ENCODE results near the gene VAT1. TPM values are rescaled to one million over a fixed set of nuclear protein-coding genes. Genes with fewer than 3 reads are reported as not detected.

VAT1 gene
- total and polyA plus RNA-seq, 2 experiments from 2014 or later = 223 to 238 TPM

DNA sequence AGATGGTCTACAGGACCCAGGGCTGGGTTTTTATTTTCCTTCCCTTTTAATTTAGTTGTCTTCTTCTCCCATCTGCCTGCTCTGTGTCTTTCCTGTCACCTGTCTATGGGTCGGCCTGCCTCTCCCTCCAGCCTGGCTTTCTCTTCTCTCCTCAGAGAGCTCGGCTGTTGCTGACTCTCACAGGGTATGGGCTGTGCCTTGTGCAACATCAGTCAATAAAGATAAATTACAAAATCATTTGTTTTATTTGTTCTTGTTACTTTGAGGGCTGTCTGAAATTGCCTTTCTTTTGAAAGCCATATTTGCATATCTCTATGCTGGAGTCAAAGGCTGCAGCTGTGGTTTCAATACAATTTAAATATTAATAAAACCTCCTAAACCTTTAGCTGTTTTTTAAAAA is 18.5 kb upstream of the VAT1 start:
- Histone ChIP-seq H3K9ac (no peak overlapping the region), H3K36me3 (ENCODE audit: low read depth) (no peaks in the 10 kb centered on the region)

DNA sequence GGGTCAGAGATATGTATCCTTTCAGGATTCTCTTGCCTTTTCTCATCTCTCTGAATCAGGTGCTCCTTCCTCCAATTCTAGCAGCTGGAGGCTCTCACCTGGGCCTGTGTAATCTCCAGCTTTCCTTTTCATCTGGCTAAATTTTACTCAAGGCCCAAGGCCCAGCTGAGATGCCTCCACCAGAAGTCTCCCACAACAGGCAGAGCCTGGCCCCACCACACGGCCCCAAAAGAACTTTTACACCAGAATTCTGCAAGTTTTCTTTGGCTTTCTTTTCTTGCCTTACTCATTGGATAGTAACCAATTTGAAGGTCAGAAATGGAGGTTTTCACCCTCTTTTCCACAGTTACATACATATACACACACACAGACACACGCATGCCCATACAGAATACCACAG is 17.5 kb upstream of the VAT1 start:
- no peaks in the 10 kb centered on the region for H3K27me3 ChIP-seq (replicated peaks; ENCODE audit: insufficient read depth)
- no peak for DNase-seq
- H3K4me1 ChIP-seq (ENCODE audit: insufficient read depth) = 0 out of 2 replicates have a peak, but pooled peaks cover 3% of the 10 kb centered on the region
- no peaks in the 10 kb centered on the region for H3K79me2 ChIP-seq (ENCODE audit: insufficient read depth)
- H2AFZ ChIP-seq = no peak overlapping the region
- WGBS, 2 experiments (ENCODE audit: low coverage in 1 of 2, low lambda C conversion rate in 2 of 2, missing lambda C conversion rate in 2 of 2) = 92 to 100% methylated on average over 2 of the region's 2 CpGs
- H3K4me2 ChIP-seq (ENCODE audit: unreplicated experiment) = no peak overlapping the region
- H4K20me1 ChIP-seq (ENCODE audit: insufficient read depth) = no peaks in the 10 kb centered on the region
- H3F3A ChIP-seq (ENCODE audit: insufficient read depth) = no peaks in the 10 kb centered on the region
- H3K9me2 ChIP-seq (ENCODE audit: insufficient read depth) = no peaks in the 10 kb centered on the region
- no peak overlapping the region for H3K9ac ChIP-seq
- TF ChIP-seq EZH2phosphoT487 (IDR thresholded peaks at IDR 0.05; ENCODE audit: insufficient read depth, low read depth) (no peak), EZH2 (IDR thresholded peaks at IDR 0.05; ENCODE audit: insufficient read depth, poor library complexity, severe bottlenecking) (no peak)
- H3K36me3 ChIP-seq (ENCODE audit: low read depth) = no peaks in the 10 kb centered on the region
- no peak overlapping the region for H3K27ac ChIP-seq
- in situ Hi-C loops (cut with MboI) = loop anchor here (25.0 kb wide), 1 partner anchor 273 kb away; no protein-coding TSS in a partner anchor
- no peak overlapping the region for H3K4me3 ChIP-seq
- H3K9me3 ChIP-seq (ENCODE audit: low read depth) = no peaks in the 10 kb centered on the region

More for the DNA sequence above, 18.5 kb upstream of the VAT1 start:
- Histone ChIP-seq H3K4me1 (ENCODE audit: insufficient read depth) (0 out of 2 replicates have a peak, but pooled peaks cover 3% of the 10 kb centered on the region), H3K9me2 (ENCODE audit: insufficient read depth) (no peaks in the 10 kb centered on the region), H3K9me3 (ENCODE audit: low read depth) (no peaks in the 10 kb centered on the region), H2AFZ (no peak overlapping the region), H3K4me3 (no peak overlapping the region), H3K79me2 (ENCODE audit: insufficient read depth) (no peaks in the 10 kb centered on the region), H4K20me1 (ENCODE audit: insufficient read depth) (no peaks in the 10 kb centered on the region), H3K27ac (no peak overlapping the region), H3K4me2 (ENCODE audit: unreplicated experiment) (no peak overlapping the region), H3K27me3 (replicated peaks; ENCODE audit: insufficient read depth) (no peaks in the 10 kb centered on the region), H3F3A (ENCODE audit: insufficient read depth) (no peaks in the 10 kb centered on the region)
- DNase-seq = no peak
- TF ChIP-seq EZH2 (IDR thresholded peaks at IDR 0.05; ENCODE audit: insufficient read depth, poor library complexity, severe bottlenecking) (no peak), EZH2phosphoT487 (IDR thresholded peaks at IDR 0.05; ENCODE audit: insufficient read depth, low read depth) (no peak)
- WGBS, 2 experiments (ENCODE audit: low coverage in 1 of 2, low lambda C conversion rate in 2 of 2, missing lambda C conversion rate in 2 of 2) = 88 to 90% methylated on average over 2 of the region's 2 CpGs
- in situ Hi-C loops (cut with MboI) = loop anchor here (25.0 kb wide), 1 partner anchor 272 kb away; no protein-coding TSS in a partner anchor

DNA sequence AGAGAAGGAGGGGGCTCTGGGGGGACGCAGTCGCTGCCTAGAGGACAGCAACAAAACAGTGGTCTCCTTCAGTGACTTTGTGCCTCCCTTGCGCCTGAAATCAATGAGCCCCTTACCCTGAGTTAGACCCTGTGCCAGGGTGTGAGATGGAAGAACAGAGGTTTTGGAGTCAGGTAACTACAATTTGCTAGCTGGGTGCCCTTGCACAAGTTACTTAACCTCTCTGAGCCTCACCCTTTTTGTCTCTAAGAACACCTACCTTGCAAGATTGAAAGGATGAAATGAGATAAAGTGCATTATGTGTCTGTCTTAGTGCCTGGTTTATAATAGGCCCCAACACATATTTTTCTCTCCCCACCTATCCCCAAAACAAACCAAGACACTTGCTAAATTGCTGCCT is 12.7 kb upstream of the VAT1 start:
- in situ Hi-C loops (cut with MboI) = loop anchor here (25.0 kb wide), 1 partner anchor 277 kb away; no protein-coding TSS in a partner anchor
- Histone ChIP-seq H3K27ac (no peak overlapping the region), H3K9me2 (ENCODE audit: insufficient read depth) (no peaks in the 10 kb centered on the region), H3K9me3 (ENCODE audit: low read depth) (no peaks in the 10 kb centered on the region), H3K79me2 (ENCODE audit: insufficient read depth) (no peaks in the 10 kb centered on the region), H3K36me3 (ENCODE audit: low read depth) (no peaks in the 10 kb centered on the region), H3K4me1 (ENCODE audit: insufficient read depth) (no peaks in the 10 kb centered on the region), H4K20me1 (ENCODE audit: insufficient read depth) (no peaks in the 10 kb centered on the region), H2AFZ (no peak overlapping the region), H3K9ac (no peak overlapping the region), H3K27me3 (replicated peaks; ENCODE audit: insufficient read depth) (no peaks in the 10 kb centered on the region), H3K4me3 (no peak overlapping the region), H3F3A (ENCODE audit: insufficient read depth) (no peaks in the 10 kb centered on the region), H3K4me2 (ENCODE audit: unreplicated experiment) (no peak overlapping the region)
- WGBS, 2 experiments (ENCODE audit: low coverage in 1 of 2, low lambda C conversion rate in 2 of 2, missing lambda C conversion rate in 2 of 2) = 86 to 91% methylated on average over 3 of the region's 3 CpGs
- TF ChIP-seq EZH2phosphoT487 (IDR thresholded peaks at IDR 0.05; ENCODE audit: insufficient read depth, low read depth) = no peak
- TF ChIP-seq EZH2 (IDR thresholded peaks at IDR 0.05; ENCODE audit: insufficient read depth, poor library complexity, severe bottlenecking) = no peak
- no peak for DNase-seq

DNA sequence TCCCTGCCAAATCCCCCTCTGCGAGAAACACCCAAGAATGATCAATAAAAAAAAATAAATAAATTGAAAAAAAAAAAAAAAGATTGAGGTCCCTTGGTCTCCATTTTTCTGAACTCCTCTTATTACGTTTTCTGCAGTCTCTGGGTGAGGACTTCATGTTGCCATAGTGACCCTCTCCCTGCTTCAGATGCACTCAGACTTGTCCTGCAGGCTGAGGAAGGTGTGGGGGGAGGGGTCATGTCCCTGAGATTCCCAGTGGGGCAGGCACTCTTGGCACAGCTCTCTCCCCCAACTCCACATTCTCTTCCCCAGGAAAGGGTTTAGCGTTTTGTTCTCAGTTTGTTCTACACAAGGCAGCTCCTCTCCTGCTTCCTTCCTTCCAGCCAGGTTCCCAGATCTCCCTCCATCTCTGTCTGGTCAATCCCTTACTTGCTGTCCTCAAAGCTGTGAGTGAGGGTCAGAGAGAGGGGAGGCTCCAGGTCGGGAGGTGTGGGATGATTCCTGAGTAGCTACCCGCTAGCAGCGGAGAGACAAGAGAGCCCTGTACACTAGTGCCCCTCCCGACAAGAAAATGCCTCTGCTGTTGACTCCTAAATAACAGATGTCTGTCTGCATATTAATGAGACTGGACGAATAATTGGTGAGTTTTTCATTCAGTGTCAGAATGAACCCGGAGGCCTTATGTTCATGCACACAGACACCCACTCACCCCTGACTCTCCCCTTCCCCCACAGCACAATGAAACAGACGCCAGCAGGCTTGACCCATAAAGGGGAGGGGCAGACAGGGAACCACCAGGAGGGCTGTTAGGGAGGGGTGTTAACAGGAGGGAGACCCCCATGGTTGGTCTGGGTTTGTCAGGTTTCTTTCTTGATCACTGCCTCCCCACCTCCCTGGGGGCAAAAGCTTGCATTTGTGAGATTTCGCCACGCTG is 12.0 kb upstream of the VAT1 start:
- no peak for DNase-seq
- in situ Hi-C loops (cut with MboI) = loop anchor here (25.0 kb wide), 1 partner anchor 278 kb away; no protein-coding TSS in a partner anchor

More for the DNA sequence above, 12.0 kb upstream of the VAT1 start:
- WGBS, 2 experiments (ENCODE audit: low coverage in 1 of 2, low lambda C conversion rate in 2 of 2, missing lambda C conversion rate in 2 of 2) = 43 to 49% methylated on average over 12 of the region's 12 CpGs
- Histone ChIP-seq H3K36me3 (ENCODE audit: low read depth) (no peaks in the 10 kb centered on the region), H3K27ac (no peak overlapping the region), H3K4me3 (no peak overlapping the region), H3K4me2 (ENCODE audit: unreplicated experiment) (no peak overlapping the region), H3K4me1 (ENCODE audit: insufficient read depth) (no peaks in the 10 kb centered on the region), H3K9ac (no peak overlapping the region), H3K9me3 (ENCODE audit: low read depth) (no peaks in the 10 kb centered on the region), H3K9me2 (ENCODE audit: insufficient read depth) (no peaks in the 10 kb centered on the region), H3K79me2 (ENCODE audit: insufficient read depth) (no peaks in the 10 kb centered on the region), H4K20me1 (ENCODE audit: insufficient read depth) (no peaks in the 10 kb centered on the region), H2AFZ (no peak overlapping the region), H3K27me3 (replicated peaks; ENCODE audit: insufficient read depth) (no peaks in the 10 kb centered on the region), H3F3A (ENCODE audit: insufficient read depth) (no peaks in the 10 kb centered on the region)
- no peak for TF ChIP-seq EZH2phosphoT487 (IDR thresholded peaks at IDR 0.05; ENCODE audit: insufficient read depth, low read depth)
- no peak for TF ChIP-seq EZH2 (IDR thresholded peaks at IDR 0.05; ENCODE audit: insufficient read depth, poor library complexity, severe bottlenecking)
